Endothelial cell of hepatic sinusoid (primary cell): ENCODE data around the gene IL31.
"Not testable (repeated sequence)": the region's sequence is repeated elsewhere in the genome, so short reads cannot be mapped to it uniquely, and the experiment has no call there.

Experiments used
- in situ Hi-C: cut with HindIII; loops from 2 replicates; pipeline ENCODE4 v1.10.0; 2017; ENCODE audit warnings: low sequenced_read_pairs

The IL31 gene

DNA sequence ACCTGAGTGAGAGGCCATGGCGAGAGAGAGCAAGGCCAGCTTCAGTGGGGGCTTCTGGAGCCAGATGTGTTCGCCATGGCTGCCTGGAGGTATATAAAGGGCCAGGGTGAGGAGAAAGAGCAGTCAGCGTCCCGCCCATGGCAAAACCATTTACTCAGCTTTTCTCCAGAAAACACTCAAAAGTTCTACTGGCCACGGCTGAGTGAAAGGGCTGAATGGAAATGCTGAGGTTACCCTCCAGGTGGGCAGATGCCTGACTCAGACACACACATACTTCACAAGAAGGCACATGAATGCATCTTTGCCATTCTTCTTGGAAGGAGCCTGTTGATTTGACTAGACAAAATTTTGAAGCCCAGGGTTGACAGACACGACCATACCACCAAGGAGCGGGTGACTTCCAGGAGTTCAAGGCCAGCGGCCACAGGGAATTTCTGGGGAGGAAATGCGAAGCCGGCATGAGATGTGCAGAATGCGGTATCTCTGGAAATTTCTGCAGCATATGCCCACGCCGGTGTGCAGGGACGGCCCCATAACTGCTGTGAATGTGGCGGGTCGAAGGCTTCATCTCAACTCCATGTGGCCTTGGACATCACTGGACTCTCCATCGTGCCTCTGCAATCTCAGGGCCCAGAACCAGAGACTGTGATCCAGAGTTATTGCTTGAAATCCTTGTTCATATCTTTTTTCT, at the start of gene IL31:
IL31 (minus strand) TSS at position 67 of the 691 bp plus-strand sequence; CDS start at position 18, 49 bp downstream.
- in situ Hi-C loops, result no loop called here

DNA sequence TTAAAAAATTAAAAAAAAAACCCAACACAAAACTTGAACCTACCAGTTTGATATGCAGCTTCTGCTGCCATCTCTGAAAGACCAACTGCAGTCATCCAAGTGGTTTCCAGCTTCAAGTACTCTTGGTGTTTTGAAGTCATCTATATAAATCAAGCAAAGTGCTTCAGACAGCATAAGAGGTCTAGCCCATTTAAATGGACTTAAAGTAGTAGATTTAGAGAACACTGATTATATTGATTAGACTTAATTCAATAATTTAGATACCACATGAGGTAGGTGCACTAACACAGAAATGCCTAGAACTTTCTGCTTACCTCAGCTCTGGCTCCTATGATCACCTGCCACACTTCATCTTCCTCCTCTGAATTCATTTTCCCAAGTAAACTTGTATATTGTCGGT, 42.4 kb upstream of the IL31 start:
- in situ Hi-C loops, result no loop called here

DNA sequence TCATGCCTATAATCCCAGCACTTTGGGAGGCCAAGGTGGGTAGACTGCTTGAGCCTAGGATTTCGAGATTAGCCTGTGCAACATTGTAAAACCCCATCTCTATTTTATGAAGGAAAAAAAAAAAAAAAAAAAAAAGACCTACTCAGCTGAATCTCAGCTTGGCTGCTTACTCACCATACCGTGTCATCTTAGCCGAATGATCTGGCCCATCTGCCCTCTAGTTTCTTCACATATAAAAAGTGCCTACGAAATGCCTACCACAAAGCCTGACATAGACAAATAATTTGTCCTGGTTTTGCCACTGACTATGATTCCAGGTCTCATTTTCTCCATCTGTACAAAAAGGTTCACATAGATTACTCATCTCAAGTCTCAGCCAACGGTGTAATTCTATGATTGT, 41.8 kb upstream of the IL31 start:
- in situ Hi-C loops, result no loop called here

DNA sequence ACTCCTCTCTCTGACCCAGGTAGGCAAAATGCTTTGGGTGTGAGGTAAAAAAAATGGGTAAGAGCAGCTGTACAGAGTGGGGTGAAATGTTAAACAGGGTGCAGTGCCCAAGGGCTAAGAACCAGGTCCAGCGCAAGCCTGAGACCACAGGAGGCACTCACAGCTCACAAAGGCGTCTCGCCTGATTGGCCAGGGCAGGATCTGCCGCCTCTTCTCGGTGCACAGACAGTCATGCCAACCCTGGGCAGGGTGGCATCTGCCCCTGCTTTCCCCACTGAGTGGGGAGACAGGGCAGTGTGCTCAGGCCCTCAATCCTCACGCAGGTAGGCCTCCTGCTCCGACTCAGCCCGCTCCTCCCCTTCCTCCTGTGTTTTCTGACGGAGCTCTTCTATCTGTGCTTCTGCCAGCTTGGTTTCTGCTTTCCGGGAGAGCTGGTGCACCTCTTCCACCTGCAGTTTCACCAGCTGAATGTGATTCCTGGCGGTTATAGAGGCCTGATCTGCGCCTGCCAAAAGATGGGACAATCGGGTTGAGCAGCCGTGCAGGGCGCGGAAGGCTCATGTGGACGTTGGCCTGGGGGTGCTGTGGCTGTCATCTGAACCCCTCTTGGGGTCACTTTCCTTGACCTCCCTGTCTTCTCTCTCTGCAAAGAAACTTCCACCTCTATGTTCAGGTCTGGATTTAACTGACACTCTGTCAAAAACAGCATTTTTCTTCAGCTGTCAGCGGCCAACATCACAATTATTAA, 34.2 kb upstream of the IL31 start:
- in situ Hi-C loops, result no loop called here

DNA sequence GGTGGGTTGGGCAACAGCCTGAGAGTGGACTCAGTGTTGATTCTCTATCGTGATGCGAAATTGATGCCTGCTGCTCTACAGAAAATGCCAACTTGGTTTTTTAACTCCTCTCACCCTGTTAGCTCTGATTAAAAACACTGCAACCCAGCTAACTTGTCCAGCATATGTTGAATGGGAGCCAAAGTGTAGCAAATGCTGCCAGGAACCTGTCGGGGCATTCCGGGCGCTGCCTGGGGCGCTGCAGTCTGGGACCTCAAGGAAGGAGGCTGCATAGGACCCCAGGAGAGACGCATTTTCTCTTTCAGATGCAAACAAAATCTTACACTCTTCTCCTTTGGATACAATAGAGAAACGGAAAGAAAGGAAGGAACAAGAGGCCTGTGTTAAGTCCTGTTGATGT, 33.4 kb upstream of the IL31 start:
- in situ Hi-C loops, result no loop called here

DNA sequence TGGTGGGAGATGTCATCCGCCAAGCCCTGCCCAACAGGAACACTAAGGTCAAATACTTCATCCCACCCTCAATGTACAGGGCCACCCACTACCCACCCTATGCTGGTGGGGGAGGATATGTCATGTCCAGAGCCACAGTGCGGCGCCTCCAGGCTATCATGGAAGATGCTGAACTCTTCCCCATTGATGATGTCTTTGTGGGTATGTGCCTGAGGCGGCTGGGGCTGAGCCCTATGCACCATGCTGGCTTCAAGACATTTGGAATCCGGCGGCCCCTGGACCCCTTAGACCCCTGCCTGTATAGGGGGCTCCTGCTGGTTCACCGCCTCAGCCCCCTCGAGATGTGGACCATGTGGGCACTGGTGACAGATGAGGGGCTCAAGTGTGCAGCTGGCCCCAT, 33.0 kb upstream of the IL31 start:
- in situ Hi-C loops, result no loop called here

DNA sequence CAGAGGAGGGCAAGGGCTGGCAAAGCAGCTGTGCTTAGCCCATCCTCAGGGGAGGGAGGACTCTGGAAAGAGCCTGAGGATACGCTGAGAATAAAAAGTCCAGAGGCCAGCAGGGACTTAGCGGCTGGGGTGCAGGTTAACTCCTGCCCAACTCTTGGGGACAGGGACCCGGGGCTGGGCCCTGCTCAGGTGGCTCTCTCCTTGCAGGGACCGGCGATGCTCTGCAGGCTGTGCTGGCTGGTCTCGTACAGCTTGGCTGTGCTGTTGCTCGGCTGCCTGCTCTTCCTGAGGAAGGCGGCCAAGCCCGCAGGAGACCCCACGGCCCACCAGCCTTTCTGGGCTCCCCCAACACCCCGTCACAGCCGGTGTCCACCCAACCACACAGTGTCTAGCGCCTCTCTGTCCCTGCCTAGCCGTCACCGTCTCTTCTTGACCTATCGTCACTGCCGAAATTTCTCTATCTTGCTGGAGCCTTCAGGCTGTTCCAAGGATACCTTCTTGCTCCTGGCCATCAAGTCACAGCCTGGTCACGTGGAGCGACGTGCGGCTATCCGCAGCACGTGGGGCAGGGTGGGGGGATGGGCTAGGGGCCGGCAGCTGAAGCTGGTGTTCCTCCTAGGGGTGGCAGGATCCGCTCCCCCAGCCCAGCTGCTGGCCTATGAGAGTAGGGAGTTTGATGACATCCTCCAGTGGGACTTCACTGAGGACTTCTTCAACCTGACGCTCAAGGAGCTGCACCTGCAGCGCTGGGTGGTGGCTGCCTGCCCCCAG, 32.3 kb upstream of the IL31 start:
- in situ Hi-C loops, result no loop called here

DNA sequence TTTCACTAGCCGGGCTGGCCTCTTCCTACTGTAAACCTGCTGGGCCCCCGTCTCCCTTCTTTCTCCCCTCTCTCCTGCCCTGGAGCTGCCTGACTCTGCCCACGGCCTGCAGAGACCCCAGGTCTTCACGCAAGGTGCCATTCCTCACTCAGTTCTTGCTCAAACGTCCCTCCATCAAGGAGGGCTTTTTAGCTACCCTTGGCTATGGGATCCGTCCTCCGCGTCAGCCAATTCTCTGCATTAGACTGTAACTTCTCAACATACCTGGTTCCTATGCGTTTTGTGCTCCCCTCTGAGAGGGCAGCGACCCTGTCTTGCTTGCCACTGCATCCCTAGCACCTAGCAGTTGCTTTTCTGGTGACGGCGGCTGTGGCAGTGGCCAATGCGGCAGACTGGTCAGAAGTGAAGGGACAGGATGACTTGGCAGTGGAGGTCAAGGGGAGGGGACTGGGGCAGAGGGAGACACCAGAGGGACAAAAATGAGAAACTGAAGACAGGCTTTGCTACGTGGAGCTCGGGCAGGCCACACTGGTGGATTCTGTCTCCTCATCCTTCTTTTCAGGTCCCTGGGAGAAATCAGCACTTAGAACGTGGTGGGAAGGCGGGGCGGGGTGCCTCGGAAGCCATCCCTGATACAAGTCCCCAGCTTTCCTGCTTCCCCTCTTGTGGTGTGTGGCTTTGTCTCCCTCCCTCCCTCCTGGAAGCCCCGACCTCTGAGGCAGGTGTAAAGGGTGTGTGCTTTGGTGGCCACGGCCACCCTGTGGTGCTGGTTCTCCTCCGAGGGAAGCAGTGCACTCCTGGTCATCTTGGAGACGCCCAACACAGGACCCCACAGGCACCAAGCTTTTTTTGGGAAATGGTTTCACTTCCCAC, 31.3 kb upstream of the IL31 start:
- in situ Hi-C loops, result no loop called here

DNA sequence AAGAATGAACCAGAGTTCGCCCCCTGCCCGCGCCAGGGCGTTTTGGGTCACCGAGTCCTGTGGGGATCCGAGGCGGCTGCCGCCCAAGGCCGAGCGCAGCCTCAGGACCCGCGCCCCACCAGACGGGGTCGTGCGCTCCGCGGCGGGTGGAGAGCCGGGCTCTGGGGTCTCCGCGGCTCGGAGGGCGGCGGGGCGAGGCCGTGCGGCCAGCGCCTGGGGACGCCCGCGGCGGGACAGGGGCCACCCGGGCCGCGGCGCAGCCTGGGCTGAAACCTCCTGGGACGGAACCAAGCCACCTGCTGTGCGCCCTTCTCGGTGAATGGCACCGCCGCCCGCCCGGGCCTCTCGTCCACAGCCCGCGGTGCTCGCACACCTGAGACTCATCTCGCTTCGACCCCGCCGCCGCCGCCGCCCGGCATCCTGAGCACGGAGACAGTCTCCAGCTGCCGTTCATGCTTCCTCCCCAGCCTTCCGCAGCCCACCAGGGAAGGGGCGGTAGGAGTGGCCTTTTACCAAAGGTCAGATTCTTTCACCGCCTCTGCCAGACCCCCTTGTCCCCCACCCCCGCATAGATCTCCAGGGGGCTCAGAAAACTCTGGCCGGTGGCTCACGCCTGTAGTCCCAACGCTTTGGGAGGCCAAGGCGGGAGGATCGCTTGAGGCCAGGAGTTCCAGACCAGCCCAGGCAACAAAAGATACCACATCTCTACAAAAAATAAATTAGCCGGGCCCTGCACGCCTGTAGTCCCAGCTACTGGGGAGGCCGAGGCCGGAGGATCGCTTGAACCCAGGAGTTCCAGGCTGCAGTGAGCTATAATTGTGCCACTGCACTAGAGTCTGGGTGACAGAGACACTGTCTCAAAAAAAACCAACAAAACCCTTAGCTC, 30.4 kb upstream of the IL31 start:
- in situ Hi-C loops, result no loop called here

DNA sequence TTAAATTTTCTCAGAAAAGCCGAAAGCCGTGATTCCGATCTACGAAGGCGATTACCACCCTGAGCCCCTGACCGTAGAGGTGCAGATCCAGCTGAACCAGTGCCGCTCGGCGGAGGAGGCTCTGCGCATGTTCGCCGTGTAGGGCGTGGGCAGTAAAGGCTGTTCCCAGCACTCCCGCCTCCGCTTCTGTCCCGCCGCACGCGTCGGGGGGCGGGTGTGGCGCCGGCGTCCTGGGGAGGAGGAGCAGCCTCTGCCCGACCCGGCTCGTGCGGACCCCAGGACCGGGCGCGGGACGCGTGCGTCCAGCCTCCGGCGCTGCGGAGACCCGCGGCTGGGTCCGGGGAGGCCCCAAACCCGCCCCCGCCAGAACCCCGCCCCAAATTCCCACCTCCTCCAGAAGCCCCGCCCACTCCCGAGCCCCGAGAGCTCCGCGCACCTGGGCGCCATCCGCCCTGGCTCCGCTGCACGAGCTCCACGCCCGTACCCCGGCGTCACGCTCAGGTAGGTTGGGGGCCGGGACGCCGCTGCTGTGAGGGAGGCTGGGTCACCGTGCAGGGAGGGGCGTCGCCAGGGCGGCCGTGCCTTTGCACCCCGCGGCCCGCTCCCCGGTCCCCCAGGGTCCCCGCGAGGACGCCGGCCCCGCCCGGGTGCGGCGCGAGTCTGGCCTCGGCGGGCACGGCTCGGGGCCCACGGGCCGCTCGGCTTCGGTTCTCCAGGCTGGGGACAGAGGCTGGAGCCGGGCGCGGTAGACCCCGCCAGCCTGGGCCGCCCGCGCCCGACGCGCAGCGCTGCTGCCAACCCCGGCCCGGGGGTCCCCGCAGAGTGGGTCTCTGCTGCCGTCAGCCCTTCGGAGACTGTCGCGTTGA, 29.5 kb upstream of the IL31 start, which contains the start of gene B3GNT4:
B3GNT4 (plus strand) TSS at position 409 of the 866 bp plus-strand sequence. CDS start 910 bp downstream, outside the sequence.
- in situ Hi-C loops, result no loop called here

DNA sequence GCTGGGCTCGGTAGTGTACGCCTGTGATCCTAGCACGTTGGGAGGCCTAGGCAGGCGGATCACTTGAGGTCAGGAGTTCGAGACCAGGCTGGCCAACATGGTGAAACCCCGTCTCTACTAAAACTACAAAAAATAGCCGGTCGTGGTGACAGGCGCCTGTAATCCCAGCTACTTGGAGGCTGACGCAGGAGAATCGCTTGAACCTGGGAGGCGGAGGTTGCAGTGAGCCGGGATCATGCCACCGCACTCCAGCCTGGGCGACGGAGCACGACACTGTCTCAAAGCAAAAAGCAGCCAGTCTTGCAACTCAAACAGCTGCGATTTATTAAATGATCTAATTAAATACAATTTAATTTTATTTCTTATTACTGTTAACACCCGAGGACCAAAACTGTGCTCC, 28.8 kb upstream of the IL31 start:
- in situ Hi-C loops, result not testable (repeated sequence)

DNA sequence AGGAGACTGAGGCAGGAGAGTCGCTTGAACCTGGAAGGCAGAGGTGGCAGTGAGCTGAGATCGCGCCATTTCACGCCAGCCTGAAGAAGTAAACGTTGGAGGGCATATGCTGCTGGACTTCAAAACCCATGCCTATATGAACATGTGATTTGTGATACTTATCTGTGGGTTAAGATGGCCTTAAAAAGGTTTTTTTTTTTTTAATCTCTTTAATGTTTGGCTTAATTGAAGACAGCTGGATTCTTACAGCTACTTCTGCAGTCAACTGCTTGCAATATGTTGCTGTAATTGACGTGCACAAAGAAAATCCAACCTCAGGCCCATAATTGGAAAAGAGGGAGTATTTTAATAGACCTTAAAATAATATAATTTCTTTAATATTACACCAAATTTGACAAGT, 28.0 kb upstream of the IL31 start:
- in situ Hi-C loops, result no loop called here

DNA sequence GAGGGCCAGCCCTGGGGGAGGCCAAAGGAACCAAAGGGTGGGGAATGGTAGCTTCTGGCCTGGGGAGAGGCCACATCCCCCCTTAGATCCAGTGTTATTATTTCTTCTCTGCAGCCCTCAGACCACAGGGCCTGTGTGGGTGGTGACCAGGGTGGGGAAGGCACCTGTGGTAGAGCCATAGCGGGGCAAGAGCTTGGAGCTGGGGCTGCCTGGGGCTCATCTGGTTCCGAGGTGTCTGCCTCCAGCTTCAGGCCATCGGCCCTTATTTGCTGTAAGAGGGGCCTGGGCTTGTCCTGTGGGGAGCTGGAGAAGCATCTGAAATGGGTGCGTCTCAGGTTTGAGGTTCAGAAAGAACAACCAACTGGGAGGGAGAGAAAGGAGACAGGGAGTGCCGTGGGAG, 27.4 kb upstream of the IL31 start:
- in situ Hi-C loops, result no loop called here

DNA sequence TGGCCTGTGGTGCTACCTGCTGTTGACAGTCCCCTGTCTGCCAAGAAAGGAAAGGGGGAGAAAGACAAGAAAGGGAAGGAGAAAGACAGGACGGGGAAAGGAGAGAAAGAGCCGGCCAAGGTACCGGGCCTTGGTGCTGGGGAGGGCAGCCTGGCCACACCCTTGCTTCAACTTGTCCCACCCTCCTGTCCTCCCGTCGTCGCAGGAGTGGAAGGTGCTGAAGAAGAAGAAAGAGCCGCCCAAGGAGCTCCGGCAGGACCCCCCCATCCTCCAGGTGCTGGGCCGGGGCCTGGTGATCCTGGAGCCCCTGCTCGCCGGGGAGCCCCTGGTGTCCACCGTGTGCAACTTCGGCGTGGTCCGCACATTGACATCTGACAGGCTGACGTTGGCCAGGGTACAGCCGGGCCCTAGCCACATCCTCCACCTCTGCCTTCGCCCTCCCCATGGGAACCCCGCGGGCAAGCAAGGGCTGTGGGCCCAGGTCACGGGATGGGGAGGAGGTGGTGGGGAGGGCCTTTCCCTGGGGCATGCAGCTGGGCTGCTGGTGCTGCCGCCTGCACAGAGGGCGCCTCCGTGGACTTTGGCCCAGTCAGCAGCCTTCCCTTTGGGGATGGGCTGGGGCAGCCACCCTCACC, 26.6 kb upstream of the IL31 start:
- in situ Hi-C loops, result no loop called here

DNA sequence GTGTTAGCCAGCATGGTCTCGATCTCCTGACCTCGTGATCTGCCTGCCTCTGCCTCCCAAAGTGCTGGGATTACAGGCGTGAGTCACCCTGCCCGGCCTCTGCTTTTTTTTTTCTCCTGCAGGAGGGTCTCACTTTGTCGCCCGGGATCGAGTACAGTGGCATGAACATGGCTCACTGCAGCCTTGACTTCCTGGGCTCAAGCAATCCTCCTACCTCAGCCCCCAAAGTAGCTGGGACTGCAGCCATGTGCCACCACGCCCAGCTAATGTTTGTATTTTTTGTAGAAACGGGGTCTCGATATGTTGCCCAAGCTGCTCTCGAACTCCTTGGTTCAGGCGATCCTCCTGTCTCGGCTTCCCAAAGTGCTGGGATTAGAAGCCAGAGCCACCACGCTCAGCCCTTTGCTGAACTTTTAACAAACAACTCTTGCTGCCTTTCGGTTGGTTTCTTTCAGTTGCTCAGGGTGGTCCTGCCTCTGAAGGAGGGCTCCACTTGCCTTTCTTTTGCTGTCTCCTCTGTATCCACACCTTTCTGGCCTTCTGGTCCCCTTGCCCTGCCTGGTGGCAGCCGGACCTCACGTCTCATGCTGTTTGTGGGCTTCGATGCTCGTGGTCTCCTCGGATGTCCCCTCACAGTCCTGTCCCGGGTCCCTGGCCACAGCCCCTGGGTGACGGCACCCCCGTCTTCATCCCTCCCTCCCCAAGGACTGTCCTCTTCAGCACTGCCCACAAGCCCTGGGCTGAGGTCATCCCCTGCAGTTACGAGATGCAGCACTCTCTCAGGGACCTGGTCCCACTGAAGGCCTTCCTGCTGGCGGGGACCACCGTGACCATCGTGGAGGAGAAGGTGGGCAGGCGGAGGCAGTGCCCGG, 25.7 kb upstream of the IL31 start:
- in situ Hi-C loops, result no loop called here

DNA sequence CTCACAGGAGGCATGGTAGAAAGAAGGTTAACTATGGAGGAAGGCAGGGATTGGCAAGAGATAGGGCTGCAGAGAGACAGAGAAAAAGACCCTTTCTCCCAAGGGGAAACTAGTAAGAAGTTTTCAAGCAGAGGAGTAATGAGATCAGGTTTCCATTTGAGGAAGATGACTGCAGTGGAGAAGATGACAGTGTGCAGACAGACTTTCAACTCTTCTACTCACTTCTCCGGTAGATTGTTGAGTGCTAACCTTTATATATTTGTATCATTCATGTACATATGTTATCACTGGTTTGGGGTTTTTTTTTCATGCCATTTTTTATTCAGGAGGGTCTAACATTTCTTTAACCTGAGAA, 23.6 kb upstream of the IL31 start:
- in situ Hi-C loops, result no loop called here

DNA sequence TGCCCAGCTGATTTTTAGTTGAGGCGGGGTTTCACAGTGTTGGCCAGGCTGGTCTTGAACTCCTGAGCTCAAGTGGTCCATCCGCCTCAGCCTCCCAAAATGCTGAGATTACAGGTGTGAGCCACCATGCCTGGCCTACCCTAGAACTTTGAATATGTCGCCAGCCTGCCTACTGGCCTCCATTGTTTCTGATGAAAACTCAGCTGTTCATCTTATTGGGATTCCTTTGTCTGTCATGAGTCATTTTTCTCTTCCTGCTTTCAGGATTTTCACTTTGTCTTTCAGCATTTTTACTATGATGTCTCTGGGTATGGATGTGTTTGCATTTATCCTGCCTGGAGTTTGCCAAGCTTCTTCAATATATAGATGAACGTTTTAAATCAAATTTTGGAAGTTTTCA, 21.4 kb upstream of the IL31 start:
- in situ Hi-C loops, result no loop called here

DNA sequence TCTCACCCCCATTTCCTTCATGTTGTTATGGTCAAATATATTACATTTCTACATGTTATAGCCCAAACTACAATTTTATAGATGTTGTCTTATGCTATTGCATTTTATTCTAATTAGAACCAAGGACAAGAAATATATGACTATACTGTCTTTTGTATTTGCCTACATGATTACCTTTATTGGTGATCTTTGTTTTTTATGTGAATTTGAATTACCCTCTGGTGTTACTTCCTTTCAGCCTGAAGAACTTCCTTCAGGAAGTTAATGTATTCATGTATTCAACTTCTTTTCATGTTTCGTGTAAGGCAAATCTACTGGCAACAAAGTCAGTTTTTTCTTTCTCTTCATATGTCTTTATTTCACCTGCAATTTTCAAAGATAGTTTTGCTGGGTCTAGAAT, 20.8 kb upstream of the IL31 start:
- in situ Hi-C loops, result no loop called here
